HL-60 (cell line): ENCODE data around the gene MTCH2.

Experiments
- DNase-seq, 2 experiments: peaks; one replicate each; pipeline ENCODE4 v3.0.0-alpha.2; 2010 to 2020; ENCODE audit warnings: low read depth in 1 of 2, low spot score in 1 of 2
- H3K27ac ChIP-seq: fragments of 250-450 bp; sonication (Bioruptor Pico); replicated peaks from 2 replicates; pipeline ENCODE4 v1.5.1; 2020; ENCODE audit warnings: mild to moderate bottlenecking, moderate library complexity
- H3K27me3 ChIP-seq: fragments of 250-450 bp; sonication (Bioruptor Pico); 2 replicates; pipeline ENCODE4 v1.5.1; 2021; ENCODE audit warnings: mild to moderate bottlenecking, moderate library complexity; ENCODE audit not compliant: insufficient read depth, poor library complexity, severe bottlenecking
- H3K4me3 ChIP-seq: replicated peaks from 2 replicates; pipeline ENCODE4 v1.5.1; 2011; ENCODE audit warnings: mild to moderate bottlenecking, control low read depth, low read length; ENCODE audit not compliant: insufficient read depth
- CTCF ChIP-seq: IDR thresholded peaks from one replicate; pipeline ENCODE4 v1.5.1; 2011; ENCODE audit warnings: low read length, control low read depth, inconsistent platforms; ENCODE audit not compliant: insufficient read depth
- GABPA ChIP-seq: IDR thresholded peaks from 2 replicates; pipeline ENCODE4 v1.6.1; 2012; ENCODE audit warnings: low read depth
- POLR2AphosphoS5 ChIP-seq: IDR thresholded peaks from 2 replicates; pipeline ENCODE4 v1.6.1; 2012; ENCODE audit warnings: low read depth
- REST ChIP-seq: IDR thresholded peaks from 2 replicates; pipeline ENCODE4 v1.6.1; 2012; ENCODE audit warnings: low read depth; ENCODE audit not compliant: insufficient replicate concordance
- SPI1 ChIP-seq: IDR thresholded peaks from 2 replicates; pipeline ENCODE4 v1.6.1; 2012; ENCODE audit warnings: low read depth, mild to moderate bottlenecking, borderline replicate concordance

The MTCH2 gene

GRCh38 chr11:47661245-47661644, 18.9 kb upstream of the MTCH2 start:
- DNase-seq = no peak
- Histone ChIP-seq H3K4me3 (no peak overlapping the region), H3K27ac (no peak overlapping the region), H3K27me3 (no peaks in the 10 kb centered on the region)
- TF ChIP-seq POLR2AphosphoS5 (no peak), CTCF (no peak), GABPA (no peak), SPI1 (no peak), REST (no peak)

GRCh38 chr11:47659276-47659675, 16.9 kb upstream of the MTCH2 start:
- H3K27me3 ChIP-seq = no peaks in the 10 kb centered on the region
- no peak for DNase-seq
- no peak overlapping the region for H3K27ac ChIP-seq
- no peak overlapping the region for H3K4me3 ChIP-seq
- TF ChIP-seq GABPA (no peak), CTCF (no peak), POLR2AphosphoS5 (no peak), REST (no peak), SPI1 (no peak)

- no peak for DNase-seq
- no peak overlapping the region for H3K27ac ChIP-seq
- TF ChIP-seq SPI1 (no peak), REST (no peak), POLR2AphosphoS5 (no peak), CTCF (no peak), GABPA (no peak)
- no peak overlapping the region for H3K4me3 ChIP-seq
- H3K27me3 ChIP-seq = no peaks in the 10 kb centered on the region
Observed at GRCh38 chr11:47656260-47656885, 14.0 kb upstream of the MTCH2 start.
